Raji (cell line): Measurements from ENCODE around the gene ADAMTS9.

Experiments used
- POLR2A ChIP-seq: IDR thresholded peaks from 2 replicates; pipeline ENCODE4 v1.6.1; 2011; ENCODE audit warnings: low read depth, low read length, control low read depth; ENCODE audit not compliant: insufficient read depth

ADAMTS9 gene

DNA sequence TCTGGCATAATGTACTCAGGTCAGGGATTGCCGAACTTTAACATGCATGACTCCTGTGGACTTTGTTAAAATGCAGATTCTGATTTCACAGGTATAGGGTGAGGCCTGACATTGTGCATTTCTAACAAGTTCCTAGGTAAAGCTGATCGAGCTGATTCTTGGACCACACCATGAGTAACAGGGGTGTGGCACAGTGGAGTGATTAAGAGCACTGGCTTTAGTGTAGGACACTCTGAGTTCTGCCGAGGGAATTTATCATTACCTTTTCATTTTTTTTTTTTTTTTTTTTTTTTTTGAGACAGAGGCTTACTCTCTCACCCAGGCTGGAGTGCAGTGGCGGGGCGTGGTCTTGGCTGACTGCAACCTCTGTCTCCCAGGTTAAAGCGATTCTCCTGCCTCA lies 169.3 kb downstream of the ADAMTS9 start:
- TF ChIP-seq POLR2A: no peak

DNA sequence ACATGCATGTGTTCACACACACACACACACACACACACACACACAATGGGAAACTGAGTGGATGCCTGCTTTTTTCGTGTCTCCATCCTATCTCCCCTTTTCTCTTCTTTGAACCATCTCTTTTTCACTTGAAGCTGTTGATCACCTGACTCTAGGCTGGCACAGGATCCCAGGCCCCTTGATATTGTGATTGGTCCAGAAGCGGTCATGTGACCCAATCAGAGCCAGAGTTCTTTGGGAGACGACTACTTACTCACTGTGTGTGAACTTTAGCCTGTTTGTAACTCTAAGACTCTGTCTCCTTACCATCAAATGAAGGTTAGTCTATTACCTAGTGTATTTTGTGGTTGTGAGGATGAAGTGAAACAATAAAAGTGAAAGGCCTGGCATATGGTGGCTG lies 172.9 kb downstream of the ADAMTS9 start:
- TF ChIP-seq POLR2A: no peak

DNA sequence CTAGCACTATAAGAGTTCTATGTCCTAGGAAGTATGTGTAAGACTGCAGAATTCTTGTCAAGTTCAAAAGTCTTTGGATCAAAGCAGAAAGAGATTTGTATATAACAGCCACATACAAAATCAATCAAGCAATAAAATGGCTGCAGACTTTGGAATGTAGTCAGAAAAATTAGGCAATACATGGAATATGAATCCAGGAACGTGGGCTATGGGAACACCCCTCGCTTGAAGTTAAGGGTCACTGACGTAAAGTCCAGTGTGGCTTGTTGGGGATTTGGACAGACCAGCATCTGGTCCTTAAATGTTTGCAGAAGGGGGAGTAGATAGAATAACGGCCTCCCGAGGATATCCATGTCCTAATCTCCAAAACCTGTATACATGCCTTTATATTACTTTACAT lies 178.6 kb downstream of the ADAMTS9 start:
- TF ChIP-seq POLR2A: no peak

DNA sequence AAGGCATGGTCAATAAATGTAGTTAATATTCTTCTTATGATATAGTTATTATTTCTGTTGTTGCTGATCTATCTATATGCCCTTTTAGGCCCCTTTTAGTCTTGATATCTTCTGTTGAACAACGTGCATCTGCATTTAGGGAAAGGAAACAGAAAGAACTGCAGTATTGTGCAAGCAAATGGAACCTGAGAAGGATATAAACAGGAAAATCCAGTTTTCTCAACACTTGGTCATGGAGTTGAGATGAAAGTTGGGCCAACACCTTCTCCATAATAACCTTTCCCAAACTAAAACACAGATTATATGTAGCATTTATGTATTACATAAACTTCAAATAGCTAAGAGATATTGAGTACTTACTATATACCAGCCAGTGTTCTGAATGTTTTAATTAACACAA lies 179.7 kb downstream of the ADAMTS9 start:
- no peak for TF ChIP-seq POLR2A

DNA sequence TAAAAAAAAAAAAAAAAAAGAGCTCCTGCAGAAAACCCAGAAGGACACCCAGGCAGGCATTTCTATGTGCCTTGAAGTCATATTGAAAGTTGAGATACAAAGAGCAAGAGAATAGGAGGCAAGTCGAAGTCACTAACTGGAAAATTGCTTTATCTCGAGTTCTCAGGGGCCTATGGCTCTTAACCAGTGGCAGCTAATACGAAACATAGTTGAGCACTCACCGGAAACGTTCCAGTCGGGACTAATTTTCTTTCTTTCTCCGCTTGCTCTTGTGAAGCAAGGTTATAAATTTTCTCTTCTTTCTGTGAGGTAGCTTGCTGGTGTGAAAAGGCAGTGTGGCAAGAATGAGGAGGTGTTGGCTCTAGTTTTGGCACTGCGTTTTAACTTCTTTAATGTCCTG lies 181.5 kb downstream of the ADAMTS9 start:
- TF ChIP-seq POLR2A: no peak

DNA sequence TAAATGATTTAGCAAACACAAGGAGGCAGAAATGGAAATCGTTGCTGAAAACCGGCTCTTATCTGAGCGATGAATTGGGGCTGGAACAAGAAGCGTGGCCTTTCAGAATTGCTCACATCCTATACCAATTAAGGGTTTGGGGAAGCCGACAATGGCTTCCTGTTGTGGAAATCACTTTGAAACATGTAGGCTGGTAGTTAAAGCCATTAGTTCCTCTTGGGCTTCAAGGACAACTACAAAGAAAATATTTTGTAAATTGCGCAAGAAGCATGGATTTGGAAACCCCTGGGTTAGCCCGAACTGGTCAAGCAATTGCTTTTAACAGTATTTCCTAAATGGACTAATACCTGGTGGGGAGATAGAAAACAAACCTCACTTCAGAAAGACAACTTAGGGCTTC lies 182.4 kb downstream of the ADAMTS9 start:
- TF ChIP-seq POLR2A: no peak

DNA sequence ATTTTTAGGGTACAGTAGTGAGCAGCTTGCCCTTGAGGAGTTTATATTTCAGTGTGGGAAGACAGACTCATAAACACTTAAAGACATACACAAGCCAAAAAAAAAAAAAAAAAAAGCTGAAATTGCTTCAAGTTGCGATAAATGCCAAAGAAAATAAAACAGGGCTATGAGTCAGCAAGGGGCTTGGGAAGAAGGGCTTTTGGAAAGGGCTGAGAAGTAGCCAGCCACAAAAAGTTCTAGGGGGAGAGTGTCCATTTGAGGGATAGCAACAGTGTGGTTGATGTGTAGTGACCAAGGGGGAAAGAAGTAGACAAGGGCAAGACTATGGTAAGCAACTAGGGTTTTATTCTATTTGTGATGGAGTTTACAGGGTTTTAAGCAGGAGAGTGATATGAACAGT lies 185.5 kb downstream of the ADAMTS9 start:
- TF ChIP-seq POLR2A: no peak

DNA sequence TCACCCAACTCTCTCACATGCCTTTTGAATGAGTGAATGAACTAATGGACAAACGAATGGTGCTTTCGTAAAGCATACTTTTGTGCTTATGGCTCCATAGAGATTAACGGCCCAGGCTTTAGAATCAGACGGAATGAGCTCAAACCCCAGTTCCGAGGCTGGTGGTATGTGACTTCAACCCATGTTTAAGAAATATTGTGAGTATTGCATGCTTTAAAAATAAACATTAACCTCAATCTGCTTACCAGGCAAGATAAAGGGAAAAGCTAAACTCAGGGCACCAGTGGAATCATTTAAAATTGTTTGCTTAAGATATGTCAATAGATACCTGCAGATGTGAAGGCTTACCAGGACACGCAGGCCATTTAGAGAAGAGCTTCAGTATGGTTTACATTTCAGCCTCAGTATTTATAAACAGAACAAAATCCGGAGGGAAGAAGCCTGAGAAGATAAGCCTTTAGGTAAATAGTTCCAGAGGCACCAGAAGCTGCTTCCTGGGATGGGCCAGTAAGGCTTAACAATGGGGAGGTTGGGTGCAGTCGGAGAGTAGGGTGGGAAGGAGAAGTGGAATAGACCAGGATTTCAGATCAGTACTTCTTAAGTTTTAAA lies 186.4 kb downstream of the ADAMTS9 start:
- TF ChIP-seq POLR2A: no peak

DNA sequence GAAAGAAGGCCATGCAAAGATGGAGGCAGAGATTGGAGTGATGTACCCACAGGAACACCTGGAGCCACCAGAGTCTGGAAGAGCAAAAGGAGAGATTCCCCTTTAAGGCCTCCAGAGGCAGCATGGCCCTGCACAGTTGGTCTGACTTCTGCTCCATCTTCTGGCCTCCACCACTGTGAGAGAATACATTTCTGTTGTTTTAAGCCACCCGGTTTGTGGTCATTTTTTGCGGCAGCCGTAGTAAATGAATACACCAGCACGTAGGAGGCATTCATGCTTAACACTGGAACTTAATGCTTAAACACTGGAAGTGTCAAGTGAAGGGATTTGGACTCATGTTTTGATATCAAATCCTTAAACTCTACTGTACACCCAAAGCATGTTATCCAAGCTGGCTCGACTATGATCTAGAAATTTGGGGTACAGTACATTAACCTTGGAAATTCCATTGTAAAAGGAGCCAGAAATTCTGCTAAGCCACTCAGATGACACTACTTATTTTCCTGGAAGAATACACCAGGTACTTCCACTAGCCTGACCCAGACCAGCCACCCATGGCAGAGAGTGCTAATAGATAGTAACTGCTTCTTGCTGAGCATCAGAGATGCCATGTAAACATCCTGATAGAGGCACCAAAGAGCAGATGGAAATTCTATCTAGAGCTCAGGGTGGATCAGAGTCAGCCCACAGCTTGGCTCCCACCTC lies 190.9 kb downstream of the ADAMTS9 start:
- no peak for TF ChIP-seq POLR2A

DNA sequence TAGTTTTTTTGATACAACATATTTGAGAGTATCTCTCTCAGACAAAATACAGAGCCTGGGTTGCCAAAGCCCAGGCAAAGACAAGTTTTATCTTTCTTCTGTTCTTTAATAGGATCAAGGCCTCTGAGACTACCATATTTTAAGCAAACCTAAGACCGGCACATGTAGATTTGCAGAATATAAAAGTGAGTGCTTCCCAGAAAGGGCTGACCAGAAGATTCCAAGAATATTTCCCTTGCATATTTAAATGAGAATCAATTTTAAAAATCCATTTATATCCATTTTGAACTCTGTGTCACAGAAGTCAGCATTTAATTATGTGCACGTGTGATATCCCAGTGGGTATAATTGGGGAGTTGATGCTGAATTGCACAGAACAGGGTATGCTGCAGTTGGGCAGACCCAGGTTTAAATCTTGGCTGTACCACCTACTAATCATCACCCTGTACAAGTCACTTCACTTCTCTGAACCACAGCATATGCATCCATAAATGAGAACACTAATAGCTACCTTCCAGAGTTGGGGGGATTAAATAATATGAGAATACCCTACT lies 191.9 kb downstream of the ADAMTS9 start:
- TF ChIP-seq POLR2A: no peak

DNA sequence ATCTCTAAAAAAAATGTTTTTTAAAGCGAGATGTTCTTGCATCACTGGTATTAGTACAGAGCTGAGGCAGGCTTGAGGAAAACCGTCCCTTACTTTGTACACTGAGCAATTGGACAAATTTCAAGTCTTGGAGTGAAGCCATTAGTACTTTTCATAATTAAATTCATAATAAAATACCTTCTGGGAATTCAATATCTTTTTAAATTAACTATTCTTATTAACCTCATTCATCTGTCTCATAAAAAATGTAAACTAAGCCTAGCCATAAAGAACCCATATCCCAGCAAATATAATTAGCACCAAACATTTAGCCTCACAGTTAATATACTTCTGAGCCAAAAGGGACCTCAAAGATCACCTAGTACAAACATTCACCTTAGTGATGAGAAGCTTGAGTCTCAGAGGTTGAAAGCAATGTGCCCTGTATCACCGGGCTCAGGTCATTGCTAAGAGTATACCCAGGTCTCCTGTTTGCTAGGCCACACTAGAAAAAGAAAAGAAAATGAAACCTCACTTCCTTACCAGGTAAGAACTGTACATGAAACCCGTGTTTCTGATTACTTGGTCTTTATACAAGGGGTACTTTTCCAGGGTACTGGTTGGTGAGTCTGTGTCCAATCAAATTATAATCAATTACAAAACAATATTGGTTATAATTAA lies 192.5 kb downstream of the ADAMTS9 start:
- no peak for TF ChIP-seq POLR2A

DNA sequence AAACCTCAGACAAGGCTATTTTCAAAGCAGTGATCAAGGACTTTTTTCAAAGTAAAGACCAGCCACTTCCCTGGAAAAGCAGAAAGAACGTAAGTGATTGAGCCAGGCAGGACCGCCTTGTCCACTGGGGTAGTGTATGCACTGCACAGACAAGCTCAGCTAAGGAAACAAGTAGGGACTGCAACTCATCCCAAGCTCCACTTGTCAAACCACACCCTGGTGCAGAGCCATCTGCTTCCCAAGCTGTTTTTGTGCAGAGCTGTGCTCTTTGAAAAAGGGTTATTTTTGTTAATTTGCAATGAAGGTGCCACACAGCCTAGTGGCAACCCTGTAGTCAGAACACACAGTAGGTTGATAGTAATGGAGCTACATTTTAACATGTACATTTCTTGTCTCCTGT lies 193.3 kb downstream of the ADAMTS9 start:
- TF ChIP-seq POLR2A: no peak

DNA sequence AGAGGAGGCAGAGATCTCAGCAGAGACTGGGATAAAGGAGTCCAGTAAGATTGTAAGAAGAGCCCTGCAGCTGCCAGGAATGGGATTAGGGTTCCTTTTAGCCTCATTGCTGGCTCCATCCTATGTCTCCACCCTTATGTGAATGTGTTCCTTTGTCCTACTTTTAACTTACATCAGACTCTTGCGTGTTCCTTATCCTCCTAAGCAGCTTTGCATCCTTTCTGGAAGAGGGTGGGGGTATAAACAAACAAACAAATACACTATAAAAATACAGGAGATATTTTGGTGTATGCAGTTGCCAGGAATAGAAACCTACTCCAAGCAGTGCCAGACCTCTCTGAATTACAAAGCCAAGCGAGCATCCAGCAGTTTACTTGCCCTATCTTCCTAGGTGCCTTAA lies 194.7 kb downstream of the ADAMTS9 start:
- no peak for TF ChIP-seq POLR2A

DNA sequence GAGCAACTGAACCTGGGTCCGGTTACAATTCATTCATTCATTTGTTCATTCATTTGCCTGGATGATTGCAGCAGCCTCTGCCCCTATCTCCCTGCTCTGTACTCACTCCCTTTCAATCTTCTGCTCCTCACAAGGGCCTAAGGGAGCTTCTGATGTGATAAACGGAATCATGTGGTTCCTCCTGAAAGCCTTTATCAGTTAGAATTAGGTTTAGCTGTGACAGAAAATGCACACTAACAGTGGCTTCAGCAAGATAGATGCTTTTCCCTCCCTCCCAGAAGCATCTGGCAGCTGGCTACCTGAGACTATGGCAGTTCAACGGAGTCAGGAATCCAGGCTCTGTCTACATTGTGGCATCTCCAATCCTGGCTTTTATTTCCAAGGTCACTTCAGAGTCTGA lies 196.0 kb downstream of the ADAMTS9 start:
- TF ChIP-seq POLR2A: no peak

DNA sequence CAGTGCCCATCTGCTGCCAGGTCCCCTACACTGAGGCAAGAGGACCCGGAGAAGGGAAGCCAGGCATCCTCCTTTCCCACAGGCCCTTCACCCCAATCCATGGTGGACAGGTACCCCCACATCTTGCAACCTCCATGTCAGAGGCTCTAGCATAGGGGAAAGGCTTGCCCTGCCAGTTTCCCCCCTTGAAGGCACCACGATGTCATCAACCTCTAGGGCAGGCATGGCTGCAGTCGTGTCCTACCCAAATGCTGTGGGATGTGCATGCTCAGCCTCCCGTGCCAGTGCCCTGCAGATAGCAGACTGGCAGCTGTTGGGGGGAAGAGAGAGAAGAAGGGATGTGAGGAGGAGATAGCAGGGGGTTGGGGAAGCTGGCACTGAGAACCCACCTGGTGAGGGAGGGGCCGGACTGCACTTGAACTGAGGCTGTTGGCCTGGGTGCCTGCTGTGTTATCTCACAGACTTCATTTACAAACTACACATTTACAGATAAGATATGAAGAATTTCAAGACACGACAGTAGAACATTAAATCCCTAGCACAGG lies 197.5 kb downstream of the ADAMTS9 start:
- TF ChIP-seq POLR2A: no peak
